Effector CD8-positive, alpha-beta T cell (primary cell): ENCODE results near the gene ZFP91.
"Not testable (repeated sequence)": the region's sequence is repeated elsewhere in the genome, so short reads cannot be mapped to it uniquely, and the experiment has no call there.

ENCODE experiments used
- DNase-seq: peaks from one replicate; lab custom pipeline; 2025; lab: John Stamatoyannopoulos, UW
- total RNA-seq, 4 experiments: gene quantifications; one replicate each; lab custom pipeline; 2026; lab: John Stamatoyannopoulos, UW

Gene ZFP91
- total RNA-seq = 62.4 to 86.6 (median 83.2) reads per million in 4 experiments

GRCh38 chr11:58578635-58579191 is at the start of gene ZFP91:
TSS of gene ZFP91 (plus strand) at chr11:58579063. CDS start at chr11:58579282, 219 bp downstream.
- DNase-seq = peak; percentile 95

- DNase-seq = peak; percentile 4
These were observed 48.6 kb upstream of the ZFP91 start for GRCh38 chr11:58530236-58530635.

- no peak for DNase-seq
These were observed 47.0 kb upstream of the ZFP91 start for GRCh38 chr11:58531865-58532341.

GRCh38 chr11:58546841-58547240 is 32.0 kb upstream of the ZFP91 start:
- DNase-seq = no peak

- no peak for DNase-seq
These were observed 29.2 kb upstream of the ZFP91 start for GRCh38 chr11:58549644-58550043.

GRCh38 chr11:58560842-58561241 is 18.0 kb upstream of the ZFP91 start:
- no peak for DNase-seq

GRCh38 chr11:58561394-58562098 is 17.3 kb upstream of the ZFP91 start:
- no peak for DNase-seq

GRCh38 chr11:58562375-58562800 is 16.5 kb upstream of the ZFP91 start:
- DNase-seq = no peak

GRCh38 chr11:58564231-58564630 is 14.6 kb upstream of the ZFP91 start:
- no peak for DNase-seq

GRCh38 chr11:58567889-58568512 is 10.9 kb upstream of the ZFP91 start:
- DNase-seq = peak; percentile 69

- DNase-seq = not testable (repeated sequence)
These were observed 6.0 kb upstream of the ZFP91 start for GRCh38 chr11:58572906-58573305.

- peak; percentile 25 for DNase-seq
These were observed 5.3 kb upstream of the ZFP91 start for GRCh38 chr11:58573451-58574104.

GRCh38 chr11:58574881-58575280 is 4.0 kb upstream of the ZFP91 start:
- no peak for DNase-seq

- peak; percentile 31 for DNase-seq
These were observed 3.4 kb upstream of the ZFP91 start, which contains the start of gene LPXN for GRCh38 chr11:58575377-58576020. TSS of gene LPXN (minus strand) at chr11:58575856. CDS start at chr11:58575772, 84 bp downstream.

GRCh38 chr11:58576887-58577471 is 1.9 kb upstream of the ZFP91 start:
- no peak for DNase-seq

- peak; percentile 67 for DNase-seq
These were observed 1.2 kb upstream of the ZFP91 start for GRCh38 chr11:58577555-58578135.

GRCh38 chr11:58578136-58578634 is 678 bp upstream of the ZFP91 start:
- DNase-seq = peak; percentile 90

GRCh38 chr11:58579192-58580129 is 598 bp downstream of the ZFP91 start:
- DNase-seq = peak; percentile 88

GRCh38 chr11:58580311-58580710 is 1.4 kb downstream of the ZFP91 start:
- no peak for DNase-seq

- DNase-seq = no peak
These were observed 3.6 kb downstream of the ZFP91 start for GRCh38 chr11:58582437-58582836.
